NCI-H1417 treated with DMSO at 0.1 percent for 48 hours (cell line): ENCODE results near the gene CDH13.

Source experiments
- DNase-seq: peaks from one replicate; lab custom pipeline; 2025; lab: John Stamatoyannopoulos, UW

CDH13 gene

GRCh38 chr16:82999711-83000110, 372.9 kb downstream of the CDH13 start:
- no peak for DNase-seq

GRCh38 chr16:83002351-83003334, 375.9 kb downstream of the CDH13 start:
- DNase-seq: no peak

GRCh38 chr16:83004868-83005652, 378.3 kb downstream of the CDH13 start:
- DNase-seq: no peak

- DNase-seq: no peak
Observed at GRCh38 chr16:83005653-83006160, 378.9 kb downstream of the CDH13 start.

GRCh38 chr16:83010776-83011720, 384.3 kb downstream of the CDH13 start:
- no peak for DNase-seq

GRCh38 chr16:83011939-83012338, 385.2 kb downstream of the CDH13 start:
- DNase-seq: no peak

- no peak for DNase-seq
Observed at GRCh38 chr16:83013071-83013470, 386.3 kb downstream of the CDH13 start.

GRCh38 chr16:83019963-83020362, 393.2 kb downstream of the CDH13 start:
- DNase-seq: no peak

GRCh38 chr16:83021045-83021444, 394.3 kb downstream of the CDH13 start:
- no peak for DNase-seq

GRCh38 chr16:83021746-83022145, 395.0 kb downstream of the CDH13 start:
- no peak for DNase-seq

- no peak for DNase-seq
Observed at GRCh38 chr16:83023011-83023410, 396.2 kb downstream of the CDH13 start.

GRCh38 chr16:83023640-83024039, 396.9 kb downstream of the CDH13 start:
- no peak for DNase-seq

GRCh38 chr16:83027973-83028372, 401.2 kb downstream of the CDH13 start:
- DNase-seq: no peak

- DNase-seq: no peak
Observed at GRCh38 chr16:83029467-83029866, 402.7 kb downstream of the CDH13 start.

GRCh38 chr16:83031524-83031923, 404.8 kb downstream of the CDH13 start:
- DNase-seq: no peak

- no peak for DNase-seq
Observed at GRCh38 chr16:83037102-83037501, 410.3 kb downstream of the CDH13 start.

GRCh38 chr16:83037884-83038283, 411.1 kb downstream of the CDH13 start:
- DNase-seq: no peak

- DNase-seq: no peak
Observed at GRCh38 chr16:83040174-83040573, 413.4 kb downstream of the CDH13 start.

GRCh38 chr16:83044589-83044988, 417.8 kb downstream of the CDH13 start:
- no peak for DNase-seq

- no peak for DNase-seq
Observed at GRCh38 chr16:83045790-83046189, 419.0 kb downstream of the CDH13 start.

- no peak for DNase-seq
Observed at GRCh38 chr16:83046664-83047063, 419.9 kb downstream of the CDH13 start.

GRCh38 chr16:83051451-83051850, 424.7 kb downstream of the CDH13 start:
- DNase-seq: no peak
